Activated effector memory CD4-positive, alpha-beta T cell treated with anti-CD3 and anti-CD28 coated beads, Interleukin-2, amount 50 U/mL, for 16 hours (primary cell): ENCODE data around the gene ARVCF.
A peak's percentile ranks its signal among the peaks of the same experiment; 100 is the strongest.

Experiments
- DNase-seq: peaks from one replicate; pipeline ENCODE4 v3.0.0-alpha.2; 2020

Gene ARVCF, protein sequence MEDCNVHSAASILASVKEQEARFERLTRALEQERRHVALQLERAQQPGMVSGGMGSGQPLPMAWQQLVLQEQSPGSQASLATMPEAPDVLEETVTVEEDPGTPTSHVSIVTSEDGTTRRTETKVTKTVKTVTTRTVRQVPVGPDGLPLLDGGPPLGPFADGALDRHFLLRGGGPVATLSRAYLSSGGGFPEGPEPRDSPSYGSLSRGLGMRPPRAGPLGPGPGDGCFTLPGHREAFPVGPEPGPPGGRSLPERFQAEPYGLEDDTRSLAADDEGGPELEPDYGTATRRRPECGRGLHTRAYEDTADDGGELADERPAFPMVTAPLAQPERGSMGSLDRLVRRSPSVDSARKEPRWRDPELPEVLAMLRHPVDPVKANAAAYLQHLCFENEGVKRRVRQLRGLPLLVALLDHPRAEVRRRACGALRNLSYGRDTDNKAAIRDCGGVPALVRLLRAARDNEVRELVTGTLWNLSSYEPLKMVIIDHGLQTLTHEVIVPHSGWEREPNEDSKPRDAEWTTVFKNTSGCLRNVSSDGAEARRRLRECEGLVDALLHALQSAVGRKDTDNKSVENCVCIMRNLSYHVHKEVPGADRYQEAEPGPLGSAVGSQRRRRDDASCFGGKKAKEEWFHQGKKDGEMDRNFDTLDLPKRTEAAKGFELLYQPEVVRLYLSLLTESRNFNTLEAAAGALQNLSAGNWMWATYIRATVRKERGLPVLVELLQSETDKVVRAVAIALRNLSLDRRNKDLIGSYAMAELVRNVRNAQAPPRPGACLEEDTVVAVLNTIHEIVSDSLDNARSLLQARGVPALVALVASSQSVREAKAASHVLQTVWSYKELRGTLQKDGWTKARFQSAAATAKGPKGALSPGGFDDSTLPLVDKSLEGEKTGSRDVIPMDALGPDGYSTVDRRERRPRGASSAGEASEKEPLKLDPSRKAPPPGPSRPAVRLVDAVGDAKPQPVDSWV

DNA sequence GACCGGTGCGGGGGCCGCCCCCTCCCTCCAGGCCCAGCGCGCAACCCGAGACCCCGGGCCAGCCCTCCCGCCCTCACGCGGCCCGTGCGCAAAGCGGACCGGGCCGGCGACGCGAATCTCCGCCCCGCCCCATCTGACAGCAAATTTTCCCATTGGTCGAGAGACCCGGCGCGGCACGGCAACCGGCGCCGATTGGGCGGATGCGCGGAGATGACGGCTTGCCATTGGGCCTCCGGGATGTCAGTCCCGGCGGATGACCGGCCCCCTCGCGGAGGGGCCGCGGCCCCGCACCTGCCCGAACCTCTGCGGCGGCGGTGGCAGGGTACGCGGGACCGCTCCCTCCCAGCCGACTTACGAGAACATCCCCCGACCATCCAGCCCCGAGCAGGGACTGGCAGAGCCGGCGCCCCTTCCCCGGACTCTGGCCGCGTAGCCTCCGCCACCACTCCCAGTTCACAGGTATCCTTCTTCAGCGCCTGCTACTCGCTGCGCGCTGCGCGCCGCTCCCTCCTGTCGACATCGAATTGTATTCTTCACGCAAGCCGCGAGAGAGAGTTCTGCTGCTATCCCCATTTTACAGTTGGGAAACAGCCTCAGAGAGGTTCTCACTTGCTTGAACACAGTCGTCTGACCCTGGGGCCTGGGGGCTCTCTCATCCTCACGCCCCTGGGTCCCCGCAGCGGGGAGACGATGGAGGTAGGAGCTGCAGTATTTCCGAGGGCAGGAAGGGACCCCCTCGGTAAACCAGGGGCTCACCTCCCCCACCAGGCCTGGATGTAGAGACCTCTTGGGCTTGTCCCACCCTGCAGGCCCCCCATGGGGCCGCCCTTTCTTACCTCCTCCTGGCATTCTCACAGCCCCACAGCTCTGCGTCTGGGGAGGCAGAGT is at the start of gene ARVCF:
ARVCF (minus strand) TSS at position 90 of the 888 bp plus-strand sequence. CDS start 26,029 bp downstream, outside the sequence.
- DNase-seq = peak; percentile 97

- DNase-seq = no peak
Measured at GRCh38 chr22:20065896-20066616, 49.4 kb upstream of the ARVCF start.

DNA sequence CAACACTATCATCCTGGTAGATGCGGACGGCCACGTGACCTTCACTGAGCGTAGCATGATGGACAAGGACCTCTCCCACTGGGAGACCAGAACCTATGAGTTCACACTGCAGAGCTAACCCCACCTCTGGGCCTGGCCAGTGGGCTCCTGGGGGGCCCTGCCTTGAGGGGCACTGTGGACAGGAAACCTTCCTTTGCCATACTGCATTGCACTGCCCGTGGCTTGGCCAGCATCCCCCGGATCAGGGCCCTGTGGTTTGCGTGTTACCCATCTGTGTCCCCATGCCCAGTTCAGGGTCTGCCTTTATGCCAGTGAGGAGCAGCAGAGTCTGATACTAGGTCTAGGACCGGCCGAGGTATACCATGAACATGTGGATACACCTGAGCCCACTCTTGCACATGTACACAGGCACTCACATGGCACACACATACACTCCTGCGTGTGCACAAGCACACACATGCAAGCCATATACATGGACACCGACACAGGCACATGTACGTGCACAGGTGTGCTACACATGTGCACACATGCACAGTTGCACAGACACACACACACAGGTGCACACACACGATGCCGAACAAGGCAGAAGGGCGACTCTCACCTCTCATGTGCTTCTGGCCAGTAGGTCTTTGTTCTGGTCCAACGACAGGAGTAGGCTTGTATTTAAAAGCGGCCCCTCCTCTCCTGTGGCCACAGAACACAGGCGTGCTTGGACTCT is 48.1 kb upstream of the ARVCF start:
- DNase-seq = no peak

GRCh38 chr22:20064140-20064480 is 47.5 kb upstream of the ARVCF start:
- no peak for DNase-seq

GRCh38 chr22:20063271-20064139 is 46.9 kb upstream of the ARVCF start:
- DNase-seq = no peak

- DNase-seq = no peak
Measured at GRCh38 chr22:20062766-20063083, 46.1 kb upstream of the ARVCF start.

GRCh38 chr22:20062043-20062765 is 45.6 kb upstream of the ARVCF start:
- no peak for DNase-seq

- DNase-seq = no peak
Measured at GRCh38 chr22:20061481-20061861, 44.8 kb upstream of the ARVCF start.

DNA sequence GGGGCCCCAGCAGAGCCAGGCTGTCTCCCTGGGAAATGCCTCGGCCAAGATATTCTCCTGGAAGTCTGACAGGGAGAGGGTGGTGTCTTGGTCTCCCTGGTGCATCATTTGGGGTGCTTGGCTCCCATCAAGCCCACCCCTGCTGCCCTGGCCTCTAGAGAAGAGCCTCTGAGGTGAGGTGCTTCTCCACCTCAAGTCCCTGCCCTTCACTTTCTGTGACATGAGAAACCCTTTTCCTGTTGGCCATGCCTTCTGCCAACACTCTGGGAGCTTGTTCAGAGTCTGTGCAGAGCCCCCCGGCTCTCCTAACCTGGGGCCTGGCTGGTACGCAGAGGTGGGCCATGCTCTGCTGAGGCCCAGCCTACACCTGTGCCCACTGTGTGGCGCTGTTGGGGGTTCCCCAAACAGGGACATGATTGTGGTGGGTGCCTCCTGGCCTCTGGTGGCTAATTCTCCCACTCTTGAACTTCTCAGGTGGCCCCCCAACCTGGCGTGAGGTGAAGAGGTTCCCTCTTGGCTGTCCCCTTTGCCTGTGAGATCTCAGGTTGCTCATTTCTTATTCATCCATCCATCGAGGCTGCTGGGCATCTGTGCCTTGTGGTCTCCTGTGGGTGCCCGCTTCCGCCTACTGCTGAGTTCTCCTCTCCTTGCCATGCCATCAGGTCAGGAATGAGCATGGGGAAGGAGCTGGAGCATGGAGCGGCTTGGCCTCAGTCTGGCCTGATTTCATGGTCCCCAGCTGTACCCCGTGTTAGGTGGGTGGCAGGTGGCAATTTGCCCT is 44.3 kb upstream of the ARVCF start:
- no peak for DNase-seq

GRCh38 chr22:20058989-20059770 is 42.6 kb upstream of the ARVCF start:
- no peak for DNase-seq

DNA sequence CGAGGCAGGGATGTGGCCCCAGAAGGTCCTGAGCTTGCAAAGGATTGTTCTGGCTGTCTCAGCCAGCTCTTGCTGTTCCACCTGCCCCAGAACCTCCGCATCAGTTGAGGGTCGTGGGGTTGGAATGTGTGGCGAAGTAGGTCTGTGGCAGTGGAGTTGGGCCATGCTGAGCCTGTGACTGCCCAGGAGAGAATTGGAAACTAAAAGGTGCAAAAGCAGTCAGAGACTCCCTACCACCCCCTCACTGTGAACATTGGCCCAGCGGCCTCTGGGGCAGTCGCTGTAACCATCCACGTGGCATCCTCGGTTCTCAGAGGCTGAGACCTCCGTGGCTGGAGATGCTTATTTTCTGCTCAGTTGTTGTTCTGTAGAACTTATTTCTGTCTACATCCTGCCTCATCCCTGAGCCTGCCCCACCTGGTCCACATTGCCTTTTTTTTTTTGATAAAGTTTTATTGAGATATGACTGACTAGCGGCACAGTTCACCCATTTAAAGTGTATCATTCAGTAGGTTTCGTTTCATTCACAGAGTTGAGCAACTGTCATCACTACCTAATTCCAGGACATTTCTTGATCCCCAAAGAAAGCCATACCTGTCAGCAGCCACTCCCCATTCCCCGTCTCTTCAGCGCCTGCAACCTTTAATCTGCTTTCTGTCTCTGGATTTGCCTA is 41.1 kb upstream of the ARVCF start:
- DNase-seq = no peak

GRCh38 chr22:20056696-20057386 is 40.2 kb upstream of the ARVCF start:
- DNase-seq = no peak

- DNase-seq = no peak
Measured at GRCh38 chr22:20056161-20056560, 39.5 kb upstream of the ARVCF start.

GRCh38 chr22:20055654-20056053 is 39.0 kb upstream of the ARVCF start:
- DNase-seq = no peak

DNA sequence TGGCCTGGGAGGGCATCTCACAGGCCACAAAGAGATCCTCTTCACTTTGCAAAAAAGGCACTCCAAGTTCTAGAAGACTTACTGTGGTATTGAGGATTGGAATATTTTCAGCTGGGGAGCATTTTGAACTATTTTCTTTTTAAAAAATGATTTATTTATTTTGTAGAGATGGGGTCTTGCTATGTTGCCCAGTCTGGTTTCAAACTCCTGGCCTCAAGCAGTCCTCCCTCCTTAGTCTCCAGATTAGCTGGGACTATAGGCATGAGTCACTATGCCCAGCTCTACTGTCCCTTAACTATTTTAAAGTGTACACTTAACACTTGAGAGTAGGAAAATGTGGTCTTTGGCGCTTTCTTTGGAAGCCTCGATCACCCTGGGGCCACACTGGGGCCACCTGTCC is 38.5 kb upstream of the ARVCF start:
- DNase-seq = no peak

GRCh38 chr22:20054485-20054884 is 37.9 kb upstream of the ARVCF start:
- no peak for DNase-seq

- no peak for DNase-seq
Measured at GRCh38 chr22:20054034-20054427, 37.4 kb upstream of the ARVCF start.
